Vagina (tissue), 2 donors: ENCODE data around the gene ZNF324.

Experiments used
- POLR2A ChIP-seq, 2 donors: fragments of 450-650 bp; IDR thresholded peaks; one replicate each; pipeline ENCODE4 v1.6.1; 2017; ENCODE audit warnings: antibody characterized with exemption in 2 of 2, mild to moderate bottlenecking in 2 of 2, moderate library complexity in 2 of 2
- POLR2AphosphoS5 ChIP-seq, 2 donors: sonication (generic); formaldehyde crosslinking; IDR thresholded peaks; one replicate each; pipeline ENCODE4 v1.9.0; 2017; ENCODE audit warnings: antibody characterized with exemption in 2 of 2, mild to moderate bottlenecking in 2 of 2, low read depth in 1 of 2; ENCODE audit not compliant: insufficient read depth in 1 of 2
- TF ChIP-seq, protein P1 (sequence below), 3 experiments: fragments of 450-650 bp in 2 of 3; fragments of 200-600 bp in 1 of 3; sonication (generic) in 1 of 3; IDR thresholded peaks; one replicate each; pipeline ENCODE4 v1.5.1; 2017 to 2019; ENCODE audit warnings: antibody characterized with exemption in 3 of 3, mild to moderate bottlenecking in 2 of 3, moderate library complexity in 2 of 3

GRCh38 chr19:58519087-58519354 is 52.1 kb downstream of the ZNF324 start:
- no peak for TF ChIP-seq POLR2A (IDR thresholded peaks at IDR 0.05)
- TF ChIP-seq, protein P1, sequence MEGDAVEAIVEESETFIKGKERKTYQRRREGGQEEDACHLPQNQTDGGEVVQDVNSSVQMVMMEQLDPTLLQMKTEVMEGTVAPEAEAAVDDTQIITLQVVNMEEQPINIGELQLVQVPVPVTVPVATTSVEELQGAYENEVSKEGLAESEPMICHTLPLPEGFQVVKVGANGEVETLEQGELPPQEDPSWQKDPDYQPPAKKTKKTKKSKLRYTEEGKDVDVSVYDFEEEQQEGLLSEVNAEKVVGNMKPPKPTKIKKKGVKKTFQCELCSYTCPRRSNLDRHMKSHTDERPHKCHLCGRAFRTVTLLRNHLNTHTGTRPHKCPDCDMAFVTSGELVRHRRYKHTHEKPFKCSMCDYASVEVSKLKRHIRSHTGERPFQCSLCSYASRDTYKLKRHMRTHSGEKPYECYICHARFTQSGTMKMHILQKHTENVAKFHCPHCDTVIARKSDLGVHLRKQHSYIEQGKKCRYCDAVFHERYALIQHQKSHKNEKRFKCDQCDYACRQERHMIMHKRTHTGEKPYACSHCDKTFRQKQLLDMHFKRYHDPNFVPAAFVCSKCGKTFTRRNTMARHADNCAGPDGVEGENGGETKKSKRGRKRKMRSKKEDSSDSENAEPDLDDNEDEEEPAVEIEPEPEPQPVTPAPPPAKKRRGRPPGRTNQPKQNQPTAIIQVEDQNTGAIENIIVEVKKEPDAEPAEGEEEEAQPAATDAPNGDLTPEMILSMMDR (IDR thresholded peaks at IDR 0.05): no peak
- TF ChIP-seq POLR2AphosphoS5 (IDR thresholded peaks at IDR 0.05; ENCODE audit: insufficient read depth in 1 of 2, low read depth in 1 of 2): no peak
